Fibroblast of lung (primary cell): ENCODE results near the gene SBF2. TPM values are rescaled to one million over a fixed set of nuclear protein-coding genes. Genes with fewer than 3 reads are reported as not detected.
A peak's percentile ranks its signal among the peaks of the same experiment; 100 is the strongest.

Experiments
- DNase-seq, 2 donors: peaks; one replicate each; pipeline versions ENCODE4 v3.0.0 to v3.0.0-alpha.2; 2010; ENCODE audit warnings: low read depth in 2 of 2
- H2AFZ ChIP-seq: 2 replicates; pipeline ENCODE4 v1.5.1; 2012; ENCODE audit warnings: low read length, control low read depth, inconsistent platforms
- H3K27ac ChIP-seq: 2 replicates; pipeline ENCODE4 v1.5.1; 2011; ENCODE audit warnings: low read length, control low read depth; ENCODE audit not compliant: insufficient read depth
- H3K27me3 ChIP-seq: 2 replicates; pipeline ENCODE4 v1.5.1; 2011; ENCODE audit warnings: mild to moderate bottlenecking, low read length; ENCODE audit not compliant: control insufficient read depth, insufficient read depth
- H3K36me3 ChIP-seq: 2 replicates; pipeline ENCODE4 v1.5.1; 2011; ENCODE audit warnings: low read length; ENCODE audit not compliant: control insufficient read depth, insufficient read depth
- H3K4me1 ChIP-seq: 2 replicates; pipeline ENCODE4 v1.5.1; 2011; ENCODE audit warnings: low read length; ENCODE audit not compliant: control insufficient read depth, insufficient read depth; ENCODE audit errors: extremely low read depth
- H3K4me2 ChIP-seq: 2 replicates; pipeline ENCODE4 v1.5.1; 2011; ENCODE audit warnings: low read length, control low read depth; ENCODE audit not compliant: insufficient read depth; ENCODE audit errors: extremely low read depth
- H3K4me3 ChIP-seq, 4 experiments: fragments of 200-600 bp in 1 of 4; sonication (generic) in 1 of 4; replicated peaks in 1 of 4; 2 replicates each; pipeline ENCODE4 v1.5.1; 2011 to 2016; ENCODE audit warnings: low read length in 4 of 4, low read depth in 3 of 4, mild to moderate bottlenecking in 3 of 4, control low read depth in 2 of 4, inconsistent platforms in 1 of 4, mixed read lengths in 1 of 4; ENCODE audit not compliant: insufficient read depth in 1 of 4; ENCODE audit errors: control extremely low read depth in 1 of 4
- H3K79me2 ChIP-seq: 2 replicates; pipeline ENCODE4 v1.5.1; 2012; ENCODE audit warnings: mild to moderate bottlenecking, low read length, inconsistent platforms; ENCODE audit not compliant: control insufficient read depth, insufficient read depth
- H3K9ac ChIP-seq: 2 replicates; pipeline ENCODE4 v1.5.1; 2011; ENCODE audit warnings: mild to moderate bottlenecking, low read length, control low read depth; ENCODE audit not compliant: insufficient read depth
- H3K9me3 ChIP-seq: 2 replicates; pipeline ENCODE4 v1.5.1; 2012; ENCODE audit warnings: low read depth, low read length; ENCODE audit not compliant: control insufficient read depth, insufficient read depth
- H4K20me1 ChIP-seq: 2 replicates; pipeline ENCODE4 v1.5.1; 2011; ENCODE audit warnings: low read length; ENCODE audit not compliant: control insufficient read depth, insufficient read depth; ENCODE audit errors: extremely low read depth
- EZH2 ChIP-seq: IDR thresholded peaks from 2 replicates; pipeline ENCODE4 v1.5.1; 2012; ENCODE audit warnings: low read length, control low read depth, mild to moderate bottlenecking; ENCODE audit errors: missing control alignments
- polyA plus RNA-seq, 2 donors: library from polyadenylated mRNA; depleted of rRNA in 1 of 2; stranded (reverse) in 1 of 2; unstranded in 1 of 2; fragments of >200 nt; gene quantifications; 2 replicates each; pipeline ENCODE4 v1.2.1, GENCODE V29; 2011 to 2012; ENCODE audit warnings: missing spikeins in 1 of 2
- total RNA-seq: library from RNA; depleted of rRNA; stranded (reverse); fragments of >200 nt; gene quantifications from 2 replicates; pipeline ENCODE4 v1.2.1, GENCODE V29; 2014
- TF ChIP-seq, protein P1 (sequence below), 2 donors: IDR thresholded peaks in 1 of 2; conservative IDR thresholded peaks in 1 of 2; 1 replicate in 1 of 2; 2 replicates in 1 of 2; pipeline ENCODE4 v1.5.1; 2011 to 2012; ENCODE audit warnings: low read length in 2 of 2, control low read depth in 1 of 2, inconsistent platforms in 1 of 2, low read depth in 1 of 2, mild to moderate bottlenecking in 1 of 2

SBF2 gene
- total and polyA plus RNA-seq, 2 donors (not counting 1 experiment from before 2014, with no cell fraction given), result 69.4 to 95.9 TPM

DNA sequence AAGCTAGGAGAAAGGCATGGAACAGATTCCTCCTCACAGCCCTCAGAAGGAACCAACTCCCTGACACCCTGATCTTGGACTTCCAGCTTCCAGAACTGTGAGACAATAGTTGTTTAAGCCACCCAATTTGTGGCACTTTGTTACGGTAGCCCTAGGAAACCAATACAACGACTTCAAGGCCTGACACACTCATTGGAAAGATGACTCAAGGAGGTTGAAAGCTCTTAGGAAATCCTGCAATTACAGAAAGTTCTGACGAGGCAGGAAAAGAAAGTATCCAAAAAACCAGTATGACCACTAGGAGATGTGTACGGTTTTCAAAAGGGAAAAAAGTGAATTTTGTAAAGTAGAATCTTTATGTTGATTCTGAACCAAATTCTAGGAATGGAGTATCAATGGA is 468.7 kb downstream of the SBF2 start:
- DNase-seq, result peak; percentile 22 to 26
- H3K27ac ChIP-seq, result no peak overlapping the region
- no peak overlapping the region for H3K4me2 ChIP-seq
- no peak overlapping the region for H3K4me3 ChIP-seq
- H3K27me3 ChIP-seq, result no peaks in the 10 kb centered on the region
- TF ChIP-seq, protein P1, sequence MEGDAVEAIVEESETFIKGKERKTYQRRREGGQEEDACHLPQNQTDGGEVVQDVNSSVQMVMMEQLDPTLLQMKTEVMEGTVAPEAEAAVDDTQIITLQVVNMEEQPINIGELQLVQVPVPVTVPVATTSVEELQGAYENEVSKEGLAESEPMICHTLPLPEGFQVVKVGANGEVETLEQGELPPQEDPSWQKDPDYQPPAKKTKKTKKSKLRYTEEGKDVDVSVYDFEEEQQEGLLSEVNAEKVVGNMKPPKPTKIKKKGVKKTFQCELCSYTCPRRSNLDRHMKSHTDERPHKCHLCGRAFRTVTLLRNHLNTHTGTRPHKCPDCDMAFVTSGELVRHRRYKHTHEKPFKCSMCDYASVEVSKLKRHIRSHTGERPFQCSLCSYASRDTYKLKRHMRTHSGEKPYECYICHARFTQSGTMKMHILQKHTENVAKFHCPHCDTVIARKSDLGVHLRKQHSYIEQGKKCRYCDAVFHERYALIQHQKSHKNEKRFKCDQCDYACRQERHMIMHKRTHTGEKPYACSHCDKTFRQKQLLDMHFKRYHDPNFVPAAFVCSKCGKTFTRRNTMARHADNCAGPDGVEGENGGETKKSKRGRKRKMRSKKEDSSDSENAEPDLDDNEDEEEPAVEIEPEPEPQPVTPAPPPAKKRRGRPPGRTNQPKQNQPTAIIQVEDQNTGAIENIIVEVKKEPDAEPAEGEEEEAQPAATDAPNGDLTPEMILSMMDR (conservative IDR thresholded peaks at IDR 0.05 in 1 of 2, IDR thresholded peaks at IDR 0.05 in 1 of 2; ENCODE audit: low read depth in 1 of 2, low read length in 2 of 2), result no peak
- no peak for TF ChIP-seq EZH2
- no peaks in the 10 kb centered on the region for H3K36me3 ChIP-seq
- no peaks in the 10 kb centered on the region for H4K20me1 ChIP-seq
- peaks cover 1% of the 10 kb centered on the region for H3K4me1 ChIP-seq
- no peak overlapping the region for H2AFZ ChIP-seq
- H3K9ac ChIP-seq, result no peak overlapping the region
- no peaks in the 10 kb centered on the region for H3K9me3 ChIP-seq
- no peaks in the 10 kb centered on the region for H3K79me2 ChIP-seq

DNA sequence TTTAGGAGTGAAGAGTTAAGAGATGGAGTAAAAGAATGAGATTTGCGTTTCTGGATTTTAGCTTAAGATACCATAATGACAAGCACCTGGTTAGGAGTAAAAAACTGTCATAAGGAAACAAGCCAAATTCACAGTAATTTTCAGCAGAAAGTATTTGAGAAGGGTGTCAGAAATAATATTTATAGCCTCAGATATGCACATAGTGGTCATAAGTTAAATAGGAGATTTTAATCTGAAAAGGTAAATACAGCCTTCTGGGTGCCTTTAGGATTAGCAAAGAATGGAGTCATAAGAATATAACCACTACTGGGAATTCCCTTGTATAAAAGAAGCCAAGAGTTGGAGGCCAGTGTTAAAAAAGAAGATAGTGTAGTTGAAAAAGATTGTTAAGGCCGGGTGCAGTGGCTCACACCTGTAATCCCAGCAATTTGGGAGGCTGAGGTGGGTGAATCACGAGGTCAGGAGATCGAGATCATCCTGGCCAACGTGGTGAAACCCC is 470.1 kb downstream of the SBF2 start:
- H3K27ac ChIP-seq, result no peak overlapping the region
- no peak overlapping the region for H3K4me2 ChIP-seq
- peak in 1 of 2 donors; percentile 8 for DNase-seq
- H3K27me3 ChIP-seq, result no peaks in the 10 kb centered on the region
- no peaks in the 10 kb centered on the region for H4K20me1 ChIP-seq
- peaks cover 3% of the 10 kb centered on the region for H3K4me1 ChIP-seq
- H3K79me2 ChIP-seq, result no peaks in the 10 kb centered on the region
- H3K36me3 ChIP-seq, result no peaks in the 10 kb centered on the region
- no peaks in the 10 kb centered on the region for H3K9me3 ChIP-seq
- no peak for TF ChIP-seq EZH2
- no peak overlapping the region for H3K4me3 ChIP-seq
- no peak overlapping the region for H2AFZ ChIP-seq
- no peak overlapping the region for H3K9ac ChIP-seq

DNA sequence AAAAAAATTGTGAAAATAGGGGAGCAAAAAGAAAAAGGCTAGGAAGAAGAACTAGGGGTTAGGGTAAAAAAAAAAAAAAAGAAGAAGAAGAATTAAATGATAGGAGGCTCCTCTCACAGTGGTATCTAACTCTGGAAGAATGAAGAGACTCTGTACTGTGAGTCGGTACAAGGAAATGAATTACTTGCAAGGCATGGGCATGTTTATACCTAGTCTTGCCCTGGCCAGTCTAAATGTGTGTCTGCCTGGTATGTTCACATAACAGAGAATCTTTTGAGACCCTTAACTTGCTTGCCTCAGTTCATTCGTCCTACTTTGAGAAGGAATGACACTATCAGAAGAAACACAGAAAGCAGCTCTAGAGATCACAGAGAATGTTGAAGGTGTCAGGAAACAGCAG is 470.6 kb downstream of the SBF2 start:
- DNase-seq, result no peak
- no peak overlapping the region for H3K9ac ChIP-seq
- no peaks in the 10 kb centered on the region for H3K9me3 ChIP-seq
- no peaks in the 10 kb centered on the region for H3K27me3 ChIP-seq
- TF ChIP-seq, protein P1 (conservative IDR thresholded peaks at IDR 0.05 in 1 of 2, IDR thresholded peaks at IDR 0.05 in 1 of 2; ENCODE audit: low read depth in 1 of 2, low read length in 2 of 2), result no peak
- no peak for TF ChIP-seq EZH2
- no peaks in the 10 kb centered on the region for H3K79me2 ChIP-seq
- H3K4me2 ChIP-seq, result no peak overlapping the region
- H3K4me3 ChIP-seq, result no peak overlapping the region
- H3K4me1 ChIP-seq, result peaks cover 3% of the 10 kb centered on the region
- H3K27ac ChIP-seq, result no peak overlapping the region
- H4K20me1 ChIP-seq, result no peaks in the 10 kb centered on the region
- no peaks in the 10 kb centered on the region for H3K36me3 ChIP-seq
- no peak overlapping the region for H2AFZ ChIP-seq
